ENCODE measurements around the gene MED16. TPM values are rescaled to one million over a fixed set of nuclear protein-coding genes. Genes with fewer than 3 reads are reported as not detected.

Gene MED16
- total and polyA plus RNA-seq, 4 donors, result 20.3 to 66.1 (median 38.5) TPM

DNA sequence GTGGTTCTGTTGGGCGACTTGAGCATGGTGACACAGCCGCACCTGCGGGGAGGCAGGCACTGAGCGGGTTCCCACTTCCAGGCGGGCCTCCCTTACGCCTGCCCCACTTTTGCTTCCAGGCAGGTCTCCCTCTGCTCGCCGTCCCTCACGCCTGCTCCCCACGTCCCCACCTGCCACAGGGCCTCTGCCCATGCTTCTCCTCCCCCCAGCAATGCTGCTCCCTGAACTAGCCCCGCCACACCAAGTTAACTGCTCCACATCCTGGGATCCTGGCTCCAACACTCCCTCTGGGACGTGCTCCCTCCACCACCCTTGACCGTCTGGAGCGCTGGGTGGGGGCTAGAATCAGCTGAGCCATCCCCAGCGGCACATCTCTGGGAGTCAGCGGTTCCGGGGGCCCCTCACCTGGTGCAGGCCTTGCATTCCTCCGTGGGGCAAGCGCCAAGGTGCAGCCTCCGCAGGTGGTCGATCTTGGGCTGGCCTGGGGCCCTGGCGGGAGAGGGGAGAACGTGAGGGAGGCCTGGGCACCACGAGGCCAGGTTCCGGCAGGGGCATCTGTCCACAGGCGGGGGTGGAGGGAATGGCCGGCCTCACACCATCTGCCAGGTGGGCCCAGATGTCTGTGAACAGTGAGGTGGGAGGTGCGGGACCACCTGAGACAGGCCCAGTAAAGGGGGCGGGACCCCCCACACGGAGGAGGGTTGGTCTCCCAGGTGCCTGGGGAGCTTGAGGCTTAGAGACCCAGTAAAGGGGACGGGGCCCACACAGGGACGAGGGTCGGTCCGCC is 24.3 kb downstream of the MED16 start:
- no peak for DNase-seq (ENCODE audit: low read depth in 4 of 6, low spot score in 6 of 6)

DNA sequence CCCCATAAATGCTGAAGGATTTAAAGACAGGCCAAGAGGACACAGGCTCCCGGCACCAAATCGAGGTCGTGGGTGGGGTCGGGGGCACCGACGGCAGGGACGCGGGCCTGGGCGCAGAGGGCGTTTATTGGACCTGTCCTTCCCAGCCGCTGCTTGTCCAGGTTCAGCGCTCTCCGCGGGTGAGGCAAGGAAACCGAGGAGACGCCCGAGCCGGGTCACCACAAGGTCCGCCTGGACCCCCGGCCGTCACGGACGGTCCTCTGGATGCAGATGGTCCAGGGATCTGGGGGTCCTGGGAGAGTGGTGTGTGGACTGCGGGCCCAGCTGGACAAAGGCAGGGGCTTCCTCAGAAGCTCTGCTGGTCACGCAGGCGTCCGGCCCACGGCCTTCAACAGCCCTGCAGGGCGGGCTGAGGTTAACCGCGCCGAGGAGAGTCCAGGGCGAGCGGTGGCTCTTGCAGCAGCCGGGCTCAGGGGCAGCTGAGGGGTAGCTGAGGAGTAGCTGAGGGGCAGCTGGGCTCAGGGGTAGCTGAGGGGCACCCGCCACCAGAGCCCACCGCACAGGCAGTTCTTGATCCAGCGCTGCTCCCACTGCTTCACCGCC is 25.0 kb downstream of the MED16 start:
- H3K27ac ChIP-seq (ENCODE audit: low read depth, low read length), result no peak overlapping the region
- no peak overlapping the region for H3K4me3 ChIP-seq (ENCODE audit: low read depth, low read length)
- H3K27me3 ChIP-seq (ENCODE audit: control insufficient read depth, insufficient read depth, low read length), result peaks cover 5% of the 10 kb centered on the region
- DNase-seq (ENCODE audit: low read depth in 4 of 6, low spot score in 6 of 6), result no peak
- H3K4me1 ChIP-seq (ENCODE audit: control insufficient read depth, insufficient read depth, low read length), result peaks cover 28% of the 10 kb centered on the region
- WGBS (ENCODE audit: insufficient coverage), result 88% methylated on average over 35 of the region's 39 CpGs
- H3K9me3 ChIP-seq (ENCODE audit: control insufficient read depth, insufficient read depth, low read length), result no peaks in the 10 kb centered on the region
- peaks cover 83% of the 10 kb centered on the region for H3K36me3 ChIP-seq (ENCODE audit: control insufficient read depth, insufficient read depth, low read length)

More for the DNA sequence above, 24.3 kb downstream of the MED16 start:
- no peaks in the 10 kb centered on the region for H3K9me3 ChIP-seq (ENCODE audit: control insufficient read depth, insufficient read depth, low read length)
- H3K27me3 ChIP-seq (ENCODE audit: control insufficient read depth, insufficient read depth, low read length), result no peaks in the 10 kb centered on the region
- peaks cover 88% of the 10 kb centered on the region for H3K36me3 ChIP-seq (ENCODE audit: control insufficient read depth, insufficient read depth, low read length)
- no peak overlapping the region for H3K4me3 ChIP-seq (ENCODE audit: low read depth, low read length)
- no peak overlapping the region for H3K27ac ChIP-seq (ENCODE audit: low read depth, low read length)
- WGBS (ENCODE audit: insufficient coverage), result 94% methylated on average over 34 of the region's 34 CpGs
- peaks cover 27% of the 10 kb centered on the region for H3K4me1 ChIP-seq (ENCODE audit: control insufficient read depth, insufficient read depth, low read length)

DNA sequence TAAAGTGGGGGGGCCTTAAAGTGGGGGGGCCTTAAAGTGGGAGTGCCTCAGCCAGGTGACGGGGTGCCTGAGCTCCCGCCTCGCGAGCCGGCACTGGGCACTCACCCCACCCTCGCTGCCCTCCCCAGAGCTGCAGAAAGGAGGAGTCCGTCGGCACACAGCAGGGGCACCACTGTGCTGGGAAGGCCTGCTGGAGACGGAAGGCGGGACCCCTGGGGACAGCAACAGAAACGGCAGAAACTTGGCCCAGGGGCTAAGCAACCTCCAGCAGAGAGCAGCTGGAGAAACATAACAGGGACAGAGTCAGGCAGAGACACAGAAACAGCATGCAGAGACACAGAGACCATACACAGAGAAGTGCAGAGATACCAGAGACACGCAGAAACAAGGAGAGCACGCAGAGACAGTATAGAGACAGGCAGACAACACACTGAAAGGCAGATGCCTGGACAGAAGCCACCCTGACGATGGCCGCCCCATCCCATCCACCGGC is 25.6 kb downstream of the MED16 start:
- Histone ChIP-seq H3K4me3 (ENCODE audit: low read depth, low read length) (no peak overlapping the region), H3K36me3 (ENCODE audit: control insufficient read depth, insufficient read depth, low read length) (peaks cover 78% of the 10 kb centered on the region), H3K27ac (ENCODE audit: low read depth, low read length) (no peak overlapping the region), H3K27me3 (ENCODE audit: control insufficient read depth, insufficient read depth, low read length) (peaks cover 8% of the 10 kb centered on the region), H3K9me3 (ENCODE audit: control insufficient read depth, insufficient read depth, low read length) (no peaks in the 10 kb centered on the region), H3K4me1 (ENCODE audit: control insufficient read depth, insufficient read depth, low read length) (peaks cover 34% of the 10 kb centered on the region)
- peak in 2 of 6 donors; percentile 49 to 69 for DNase-seq (ENCODE audit: low read depth in 4 of 6, low spot score in 6 of 6)
- 49% methylated on average over 16 of the region's 16 CpGs for WGBS (ENCODE audit: insufficient coverage)

DNA sequence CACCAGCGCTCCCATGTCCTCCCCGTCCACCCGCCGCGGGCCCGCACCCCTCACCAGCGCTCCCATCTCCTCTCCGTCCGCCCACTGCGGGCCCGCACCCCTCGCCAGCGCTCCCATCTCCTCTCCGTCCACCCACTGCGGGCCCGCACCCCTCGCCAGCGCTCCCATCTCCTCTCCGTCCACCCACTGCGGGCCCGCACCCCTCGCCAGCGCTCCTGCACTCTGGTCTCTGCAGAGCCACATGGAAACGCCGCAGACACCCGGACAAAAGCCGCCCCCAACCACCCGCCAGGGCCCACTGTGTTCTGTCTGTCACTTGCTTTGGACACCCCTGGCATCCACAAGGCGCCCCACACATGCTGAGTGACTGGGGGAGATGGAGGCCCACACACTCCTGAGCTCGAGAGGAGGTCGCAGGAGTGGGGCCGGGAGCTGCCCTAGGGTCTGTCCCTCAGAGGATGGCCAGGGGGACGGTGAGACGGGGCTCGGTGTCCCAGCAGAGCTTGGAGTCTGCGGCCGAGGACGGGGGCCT is 26.2 kb downstream of the MED16 start:
- Histone ChIP-seq H3K4me3 (ENCODE audit: low read depth, low read length) (no peak overlapping the region), H3K27me3 (ENCODE audit: control insufficient read depth, insufficient read depth, low read length) (peaks cover 9% of the 10 kb centered on the region), H3K4me1 (ENCODE audit: control insufficient read depth, insufficient read depth, low read length) (peaks cover 34% of the 10 kb centered on the region), H3K36me3 (ENCODE audit: control insufficient read depth, insufficient read depth, low read length) (peaks cover 73% of the 10 kb centered on the region), H3K27ac (ENCODE audit: low read depth, low read length) (no peak overlapping the region), H3K9me3 (ENCODE audit: control insufficient read depth, insufficient read depth, low read length) (no peaks in the 10 kb centered on the region)
- 71% methylated on average over 22 of the region's 38 CpGs for WGBS (ENCODE audit: insufficient coverage)
- no peak for DNase-seq (ENCODE audit: low read depth in 4 of 6, low spot score in 6 of 6)

DNA sequence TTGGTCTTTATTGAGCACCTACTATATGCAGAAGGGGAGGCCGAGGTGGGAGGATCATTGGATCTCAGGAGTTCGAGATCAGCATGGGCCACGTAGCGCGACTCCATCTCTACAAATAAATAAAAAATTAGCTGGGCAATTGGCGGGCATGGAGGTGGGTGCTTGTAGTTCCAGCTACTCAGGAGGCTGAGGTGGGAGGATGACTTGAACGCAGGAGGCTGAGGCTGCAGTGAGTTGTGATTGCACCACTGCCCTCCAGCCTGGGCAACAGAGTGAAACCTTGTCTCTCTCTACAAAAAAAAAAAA is 29.7 kb downstream of the MED16 start:
- Histone ChIP-seq H3K27me3 (ENCODE audit: control insufficient read depth, insufficient read depth, low read length) (peaks cover 39% of the 10 kb centered on the region), H3K9me3 (ENCODE audit: control insufficient read depth, insufficient read depth, low read length) (no peaks in the 10 kb centered on the region), H3K27ac (ENCODE audit: low read depth, low read length) (no peak overlapping the region), H3K36me3 (ENCODE audit: control insufficient read depth, insufficient read depth, low read length) (peaks cover 37% of the 10 kb centered on the region), H3K4me1 (ENCODE audit: control insufficient read depth, insufficient read depth, low read length) (peaks cover 23% of the 10 kb centered on the region), H3K4me3 (ENCODE audit: low read depth, low read length) (no peak overlapping the region)
- DNase-seq (ENCODE audit: low read depth in 4 of 6, low spot score in 6 of 6), result no peak
- no CpG with 5 or more reads among the region's 7 CpGs for WGBS (ENCODE audit: insufficient coverage)

DNA sequence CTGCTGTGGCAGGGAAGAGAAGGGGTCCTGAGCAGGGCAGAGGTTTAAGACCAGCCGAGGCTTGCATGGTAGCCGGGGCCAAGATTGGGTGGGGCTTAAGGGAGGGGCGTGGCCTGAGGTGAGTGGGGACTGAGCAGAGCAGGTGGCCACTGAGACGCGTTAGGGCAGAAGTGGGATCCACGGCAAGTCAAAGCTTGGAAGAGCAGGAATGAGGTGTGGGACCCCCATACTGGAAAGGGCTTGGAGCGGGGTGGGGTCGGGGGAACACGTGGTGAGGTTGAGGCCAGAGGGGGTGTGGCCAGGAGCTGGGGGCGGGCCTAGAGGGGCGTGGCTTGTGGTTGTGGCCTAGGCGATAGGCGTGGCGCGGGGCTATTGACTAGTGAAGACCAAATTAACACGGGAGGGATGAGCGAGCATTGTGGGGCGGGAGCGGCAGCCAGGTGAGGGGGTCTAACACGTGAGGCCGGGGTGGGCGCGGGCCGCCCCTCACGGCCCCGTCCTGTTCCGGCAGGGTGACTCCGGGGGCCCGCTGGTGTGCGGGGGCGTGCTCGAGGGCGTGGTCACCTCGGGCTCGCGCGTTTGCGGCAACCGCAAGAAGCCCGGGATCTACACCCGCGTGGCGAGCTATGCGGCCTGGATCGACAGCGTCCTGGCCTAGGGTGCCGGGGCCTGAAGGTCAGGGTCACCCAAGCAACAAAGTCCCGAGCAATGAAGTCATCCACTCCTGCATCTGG is 30.2 kb downstream of the MED16 start:
- H3K27ac ChIP-seq (ENCODE audit: low read depth, low read length), result no peak overlapping the region
- WGBS (ENCODE audit: insufficient coverage), result 25% methylated on average over 43 of the region's 48 CpGs
- H3K4me1 ChIP-seq (ENCODE audit: control insufficient read depth, insufficient read depth, low read length), result peaks cover 18% of the 10 kb centered on the region
- peaks cover 32% of the 10 kb centered on the region for H3K36me3 ChIP-seq (ENCODE audit: control insufficient read depth, insufficient read depth, low read length)
- H3K9me3 ChIP-seq (ENCODE audit: control insufficient read depth, insufficient read depth, low read length), result no peaks in the 10 kb centered on the region
- DNase-seq (ENCODE audit: low read depth in 4 of 6, low spot score in 6 of 6), result peak in 2 of 6 donors; percentile 69 to 71
- H3K4me3 ChIP-seq (ENCODE audit: low read depth, low read length), result no peak overlapping the region
- peaks cover 40% of the 10 kb centered on the region for H3K27me3 ChIP-seq (ENCODE audit: control insufficient read depth, insufficient read depth, low read length)

DNA sequence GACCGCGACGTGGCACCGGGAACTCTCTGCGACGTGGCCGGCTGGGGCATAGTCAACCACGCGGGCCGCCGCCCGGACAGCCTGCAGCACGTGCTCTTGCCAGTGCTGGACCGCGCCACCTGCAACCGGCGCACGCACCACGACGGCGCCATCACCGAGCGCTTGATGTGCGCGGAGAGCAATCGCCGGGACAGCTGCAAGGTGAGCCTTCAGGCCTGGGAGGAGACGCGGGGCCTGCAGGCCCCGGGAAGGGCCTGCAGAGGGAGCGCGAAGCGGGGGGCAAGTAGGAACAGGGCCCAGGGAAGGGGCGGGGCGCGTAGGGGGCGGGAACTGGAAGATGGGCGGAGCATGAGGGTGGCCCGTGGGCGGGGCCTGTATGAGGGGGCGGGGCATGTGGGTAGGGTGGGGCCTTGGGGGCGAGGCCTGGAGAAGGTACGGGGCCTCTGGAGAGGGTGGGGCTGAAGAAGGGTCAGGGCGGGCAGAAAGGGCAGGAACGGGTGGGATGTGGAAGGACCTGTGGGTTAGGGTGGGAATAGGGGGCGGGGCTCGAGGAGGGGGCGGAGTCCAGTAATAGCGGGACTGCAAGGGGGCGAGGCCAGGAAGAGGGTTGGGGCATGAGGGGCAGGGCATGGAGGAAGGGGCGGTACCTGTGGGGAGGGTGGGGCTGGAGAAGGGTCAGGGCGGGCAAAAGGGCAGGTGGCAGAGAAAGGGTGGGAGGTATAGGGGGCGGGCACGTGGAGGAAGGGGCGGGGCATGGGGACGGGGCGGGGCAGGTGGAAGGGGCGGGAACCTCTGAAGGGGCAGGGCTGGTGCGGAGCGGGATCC is 31.0 kb downstream of the MED16 start:
- peaks cover 12% of the 10 kb centered on the region for H3K4me1 ChIP-seq (ENCODE audit: control insufficient read depth, insufficient read depth, low read length)
- WGBS (ENCODE audit: insufficient coverage), result 12% methylated on average over 57 of the region's 60 CpGs
- no peak overlapping the region for H3K27ac ChIP-seq (ENCODE audit: low read depth, low read length)
- no peak overlapping the region for H3K4me3 ChIP-seq (ENCODE audit: low read depth, low read length)
- H3K27me3 ChIP-seq (ENCODE audit: control insufficient read depth, insufficient read depth, low read length), result peaks cover 40% of the 10 kb centered on the region
- H3K36me3 ChIP-seq (ENCODE audit: control insufficient read depth, insufficient read depth, low read length), result peaks cover 24% of the 10 kb centered on the region
- H3K9me3 ChIP-seq (ENCODE audit: control insufficient read depth, insufficient read depth, low read length), result no peaks in the 10 kb centered on the region
- DNase-seq (ENCODE audit: low read depth in 4 of 6, low spot score in 6 of 6), result peak in 1 of 6 donors; percentile 32

DNA sequence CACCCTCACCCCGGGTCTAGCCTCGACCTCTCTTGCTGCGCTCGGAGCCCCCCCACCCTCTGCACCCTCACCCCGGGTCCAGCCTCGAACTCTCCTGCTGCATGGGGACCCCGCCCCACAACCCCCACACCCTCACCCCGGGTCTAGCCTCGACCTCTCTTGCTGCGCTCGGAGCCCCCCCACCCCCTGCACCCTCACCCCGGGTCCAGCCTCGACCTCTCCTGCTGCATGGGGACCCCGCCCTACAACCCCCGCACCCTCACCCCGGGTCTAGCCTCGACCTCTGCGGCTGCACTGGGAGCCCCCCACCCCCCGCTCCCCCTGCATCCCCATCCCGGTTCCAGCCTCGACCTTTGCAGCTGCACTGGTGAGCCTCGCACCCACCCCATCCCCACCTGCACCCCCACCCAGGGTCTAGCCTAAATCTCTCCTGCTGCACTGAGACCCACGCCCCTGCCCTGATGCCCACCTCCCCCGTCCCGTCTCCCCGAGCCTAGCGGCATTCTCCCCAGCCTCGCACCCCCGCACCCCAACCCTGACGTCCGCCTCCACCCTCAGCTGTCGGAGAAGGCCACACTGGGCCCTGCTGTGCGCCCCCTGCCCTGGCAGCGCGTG is 31.7 kb downstream of the MED16 start:
- H3K36me3 ChIP-seq (ENCODE audit: control insufficient read depth, insufficient read depth, low read length), result peaks cover 20% of the 10 kb centered on the region
- peaks cover 40% of the 10 kb centered on the region for H3K27me3 ChIP-seq (ENCODE audit: control insufficient read depth, insufficient read depth, low read length)
- 61% methylated on average over 23 of the region's 35 CpGs for WGBS (ENCODE audit: insufficient coverage)
- no peak overlapping the region for H3K27ac ChIP-seq (ENCODE audit: low read depth, low read length)
- DNase-seq (ENCODE audit: low read depth in 4 of 6, low spot score in 6 of 6), result no peak
- H3K9me3 ChIP-seq (ENCODE audit: control insufficient read depth, insufficient read depth, low read length), result no peaks in the 10 kb centered on the region
- peaks cover 10% of the 10 kb centered on the region for H3K4me1 ChIP-seq (ENCODE audit: control insufficient read depth, insufficient read depth, low read length)
- H3K4me3 ChIP-seq (ENCODE audit: low read depth, low read length), result no peak overlapping the region

Data from spinal cord (tissue), 10 donors.